Measurements from ENCODE around the gene ADAMTS13.
A peak's percentile ranks its signal among the peaks of the same experiment; 100 is the strongest.
"Not testable (repeated sequence)": the region's sequence is repeated elsewhere in the genome, so short reads cannot be mapped to it uniquely, and the experiment has no call there.

Gene ADAMTS13

DNA sequence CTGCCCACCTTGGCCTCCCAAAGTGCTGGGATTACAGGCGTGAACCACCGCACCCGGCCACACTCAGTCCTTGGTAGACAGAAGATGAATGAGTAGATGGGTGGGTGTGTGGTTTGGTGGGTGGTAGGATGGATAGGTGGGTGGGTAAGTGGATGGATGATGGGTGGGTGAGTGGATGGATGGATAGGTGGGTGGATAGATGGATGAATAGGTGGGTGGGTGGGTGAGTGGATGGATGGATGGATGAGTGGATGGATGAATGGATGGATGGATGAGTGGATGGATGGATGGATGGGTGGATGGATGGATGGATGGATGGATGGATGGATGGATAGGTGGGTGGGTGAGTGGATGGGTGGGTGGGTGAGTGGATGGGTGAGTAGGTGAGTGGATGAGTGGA is 29.9 kb upstream of the ADAMTS13 start:
- DNase-seq (ENCODE audit: low spot score): not testable (repeated sequence)

DNA sequence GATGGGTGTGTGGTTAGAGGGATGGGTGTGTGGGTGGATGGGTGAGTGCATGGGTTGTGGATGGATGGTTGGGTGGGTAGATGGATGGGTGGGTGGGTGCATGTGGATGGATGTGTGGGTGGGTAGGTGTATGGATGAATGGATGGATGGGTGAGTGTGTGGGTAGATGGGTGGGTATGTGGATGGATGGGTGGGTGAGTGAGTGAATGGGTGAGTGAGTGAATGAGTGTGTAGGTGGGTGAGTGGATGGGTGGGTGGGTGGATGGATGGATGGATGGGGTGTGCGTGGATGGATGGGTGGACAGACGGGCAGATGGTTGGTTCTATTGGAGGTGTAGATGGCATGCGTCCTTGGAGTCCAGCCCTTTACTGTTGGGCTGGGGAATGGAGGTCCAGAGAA is 28.8 kb upstream of the ADAMTS13 start:
- no peak for DNase-seq (ENCODE audit: low spot score)

DNA sequence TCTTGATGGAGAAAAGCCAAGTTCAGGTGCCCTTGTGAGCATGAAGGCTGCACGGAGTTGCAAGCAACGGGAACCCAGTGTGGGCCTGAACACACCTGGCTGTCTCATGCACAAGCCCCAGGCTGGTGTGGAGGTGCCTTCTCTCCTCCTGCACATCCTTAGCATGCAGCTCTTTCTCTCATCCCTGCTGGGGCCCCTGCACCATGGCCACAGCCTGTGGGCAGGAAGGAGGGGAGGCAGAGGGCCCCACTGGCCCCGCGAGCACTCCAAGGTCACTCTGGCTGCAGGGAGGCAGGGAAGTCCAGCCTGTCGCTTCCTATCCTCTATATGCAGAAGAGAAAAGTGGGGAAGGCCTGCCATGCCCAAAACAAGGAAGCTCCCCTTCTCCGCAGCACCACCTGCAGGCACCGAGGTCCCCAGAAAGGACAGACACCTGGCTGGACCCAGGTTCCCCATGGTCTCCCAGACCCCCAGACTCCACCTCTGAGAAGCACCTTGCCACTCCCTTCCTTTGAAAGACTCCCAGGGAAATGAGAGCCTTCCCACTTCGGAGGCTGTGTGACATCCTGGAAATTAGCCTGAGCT is 27.4 kb upstream of the ADAMTS13 start:
- DNase-seq (ENCODE audit: low spot score): no peak

DNA sequence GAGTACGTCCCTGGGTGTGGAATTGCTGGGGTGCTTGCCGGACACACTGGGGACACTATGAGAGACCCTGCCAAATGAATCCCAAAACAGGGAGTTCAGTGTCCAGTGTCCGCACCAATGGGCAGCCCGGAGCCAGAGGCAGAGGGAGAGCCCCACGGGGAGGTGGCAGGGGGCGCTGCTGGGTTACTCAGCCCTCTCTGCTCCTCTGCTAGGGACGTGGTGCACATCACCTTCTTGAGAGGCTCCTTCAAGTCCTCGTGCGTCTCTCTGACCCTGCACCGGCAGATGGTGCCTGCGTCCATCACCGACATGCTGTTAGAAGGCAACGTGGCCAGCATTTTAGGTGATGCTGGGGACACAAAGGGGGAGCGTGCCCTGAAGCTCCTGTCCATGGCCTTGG is 25.2 kb upstream of the ADAMTS13 start:
- DNase-seq (ENCODE audit: low spot score): no peak

DNA sequence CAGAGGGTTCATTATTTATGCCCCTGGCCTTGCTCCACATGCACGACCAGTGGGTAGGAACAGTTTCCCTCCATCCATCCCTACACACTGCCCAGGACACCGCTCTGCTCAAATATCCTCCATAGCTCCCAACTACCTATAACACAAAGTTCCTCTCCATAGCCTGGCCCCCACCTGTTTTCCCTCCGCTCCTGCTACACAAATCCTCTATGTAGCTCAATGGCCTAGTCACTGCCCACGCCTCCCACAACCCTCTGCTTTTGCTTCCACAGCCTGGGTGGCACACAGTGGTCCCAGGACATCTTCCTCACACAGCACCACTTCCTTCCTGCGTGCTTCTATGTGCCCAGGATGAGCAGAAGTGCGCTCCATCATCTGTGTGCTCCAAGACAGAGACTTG is 24.8 kb upstream of the ADAMTS13 start:
- no peak for DNase-seq (ENCODE audit: low spot score)

DNA sequence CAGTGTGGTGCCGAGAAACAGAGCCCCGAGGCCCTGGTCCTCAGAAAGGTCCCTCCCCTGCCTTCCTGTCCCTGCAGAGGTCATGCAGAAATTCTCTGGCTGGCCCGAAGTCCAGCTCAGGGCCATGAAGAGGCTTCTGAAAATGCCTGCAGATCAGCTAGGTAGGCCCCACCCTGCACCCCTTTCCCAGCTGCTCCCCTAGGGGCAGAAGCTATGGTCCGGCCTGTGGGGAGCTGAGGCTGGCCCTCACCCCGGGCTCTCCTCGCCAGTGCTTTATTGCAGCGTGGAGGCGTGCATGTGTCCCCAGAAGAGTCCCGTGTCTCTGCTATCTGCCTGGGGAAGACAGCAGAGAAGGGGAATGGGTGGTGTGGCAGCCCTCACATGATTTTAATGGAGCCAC is 24.3 kb upstream of the ADAMTS13 start:
- DNase-seq (ENCODE audit: low spot score): no peak

DNA sequence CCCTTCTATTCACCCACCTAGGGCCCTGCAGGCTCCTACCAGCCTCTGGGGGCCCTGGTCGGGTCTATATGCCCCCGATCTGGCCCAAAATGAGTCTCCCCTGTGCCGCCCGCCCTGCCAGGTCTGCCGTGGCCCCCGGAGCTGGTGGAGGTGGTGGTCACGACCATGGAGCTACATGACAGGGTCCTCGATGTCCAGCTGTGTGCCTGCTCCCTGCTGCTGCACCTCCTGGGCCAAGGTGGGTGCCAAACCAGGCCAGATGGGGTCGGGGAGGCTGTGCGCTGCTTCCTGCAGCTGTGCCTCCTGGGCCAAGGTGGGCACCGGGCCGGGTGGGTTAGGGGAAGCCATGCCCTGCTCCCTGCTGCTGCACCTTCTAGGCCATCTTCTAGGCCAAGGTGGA is 21.9 kb upstream of the ADAMTS13 start:
- DNase-seq (ENCODE audit: low spot score): no peak

DNA sequence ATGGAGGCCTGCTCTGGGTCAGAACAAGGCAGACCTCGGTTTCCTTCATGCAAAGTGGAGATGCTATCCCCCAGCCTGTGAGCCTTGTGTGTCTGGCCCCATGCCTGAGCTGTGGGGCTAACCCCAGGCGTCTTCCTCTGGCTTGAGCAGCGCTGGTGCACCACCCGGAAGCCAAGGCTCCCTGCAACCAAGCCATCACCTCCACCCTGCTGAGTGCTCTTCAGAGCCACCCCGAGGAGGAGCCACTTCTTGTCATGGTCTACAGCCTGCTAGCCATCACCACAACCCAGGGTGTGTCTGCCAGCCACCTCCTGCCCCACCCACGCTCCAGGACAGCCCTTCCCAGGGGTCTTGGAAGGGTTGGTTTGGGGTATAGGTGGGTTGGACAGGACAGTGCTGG is 20.6 kb upstream of the ADAMTS13 start:
- no peak for DNase-seq (ENCODE audit: low spot score)

DNA sequence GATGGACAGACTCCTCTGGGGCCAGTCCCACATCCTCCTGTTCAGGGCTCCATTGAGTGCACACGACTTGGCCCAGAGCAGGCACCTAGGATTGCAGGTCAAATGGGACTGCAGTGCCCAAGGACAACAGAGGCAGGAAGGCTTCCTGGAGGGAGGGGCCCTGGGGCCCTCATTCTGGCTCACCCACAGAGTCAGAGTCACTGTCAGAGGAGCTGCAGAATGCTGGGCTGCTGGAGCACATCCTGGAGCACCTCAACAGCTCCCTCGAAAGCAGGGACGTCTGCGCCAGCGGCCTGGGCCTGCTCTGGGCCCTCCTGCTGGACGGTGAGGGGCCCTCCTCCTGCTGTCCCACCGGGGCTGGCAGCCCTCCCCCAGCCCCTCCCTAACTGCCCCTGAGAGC is 19.5 kb upstream of the ADAMTS13 start:
- no peak for DNase-seq (ENCODE audit: low spot score)

DNA sequence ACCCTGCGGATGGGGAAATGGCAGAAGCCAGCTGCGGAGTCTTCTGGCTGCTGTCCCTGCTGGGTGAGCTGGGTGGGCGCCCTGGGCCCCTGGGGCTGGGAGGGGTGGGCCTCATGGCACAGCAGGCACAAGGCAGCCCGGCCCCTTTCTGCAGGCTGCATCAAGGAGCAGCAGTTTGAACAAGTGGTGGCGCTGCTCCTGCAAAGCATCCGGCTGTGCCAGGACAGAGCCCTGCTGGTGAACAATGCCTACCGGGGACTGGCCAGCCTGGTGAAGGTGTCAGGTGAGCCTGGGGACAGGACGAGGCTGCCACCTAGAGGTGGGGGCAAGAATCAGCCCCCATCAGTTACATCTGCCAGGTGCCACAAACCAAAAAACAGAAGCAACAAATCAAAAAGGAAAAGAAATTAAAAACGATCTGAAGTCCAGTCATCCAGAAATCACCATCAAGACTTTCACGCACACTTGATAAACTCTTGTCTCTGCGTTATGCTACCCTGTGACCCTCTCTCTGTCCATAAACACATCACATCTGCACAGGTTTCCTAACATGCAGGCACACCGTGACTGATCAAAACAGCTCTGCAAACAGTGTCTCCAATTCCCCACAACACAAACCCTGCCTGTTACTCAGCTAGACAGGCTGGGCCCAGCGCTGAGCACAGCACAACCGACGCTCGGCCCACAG is 18.3 kb upstream of the ADAMTS13 start:
- DNase-seq (ENCODE audit: low spot score): peak; percentile 64

DNA sequence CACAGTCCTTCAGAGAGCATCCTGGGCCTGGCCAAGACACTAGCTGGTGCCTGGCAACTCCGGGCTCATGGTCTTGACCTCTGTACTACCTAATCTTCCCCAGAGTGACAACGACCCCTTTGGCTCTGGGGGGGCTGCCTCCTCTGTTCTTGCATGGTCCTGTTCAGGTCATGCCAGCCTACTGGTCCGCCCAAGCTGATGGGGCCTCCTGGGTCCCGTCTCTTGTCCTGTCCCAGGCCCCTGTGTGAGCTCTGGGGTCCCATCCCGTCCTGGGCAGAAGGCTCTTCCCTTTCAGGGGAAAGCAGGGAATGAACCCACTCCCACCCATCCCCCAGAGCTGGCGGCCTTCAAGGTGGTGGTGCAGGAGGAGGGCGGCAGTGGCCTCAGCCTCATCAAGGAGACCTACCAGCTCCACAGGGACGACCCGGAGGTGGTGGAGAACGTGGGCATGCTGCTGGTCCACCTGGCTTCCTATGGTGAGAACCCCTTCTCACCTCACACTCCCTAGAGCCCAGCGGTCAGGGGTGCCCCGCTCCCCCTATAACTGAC is 17.6 kb upstream of the ADAMTS13 start:
- DNase-seq (ENCODE audit: low spot score): no peak

DNA sequence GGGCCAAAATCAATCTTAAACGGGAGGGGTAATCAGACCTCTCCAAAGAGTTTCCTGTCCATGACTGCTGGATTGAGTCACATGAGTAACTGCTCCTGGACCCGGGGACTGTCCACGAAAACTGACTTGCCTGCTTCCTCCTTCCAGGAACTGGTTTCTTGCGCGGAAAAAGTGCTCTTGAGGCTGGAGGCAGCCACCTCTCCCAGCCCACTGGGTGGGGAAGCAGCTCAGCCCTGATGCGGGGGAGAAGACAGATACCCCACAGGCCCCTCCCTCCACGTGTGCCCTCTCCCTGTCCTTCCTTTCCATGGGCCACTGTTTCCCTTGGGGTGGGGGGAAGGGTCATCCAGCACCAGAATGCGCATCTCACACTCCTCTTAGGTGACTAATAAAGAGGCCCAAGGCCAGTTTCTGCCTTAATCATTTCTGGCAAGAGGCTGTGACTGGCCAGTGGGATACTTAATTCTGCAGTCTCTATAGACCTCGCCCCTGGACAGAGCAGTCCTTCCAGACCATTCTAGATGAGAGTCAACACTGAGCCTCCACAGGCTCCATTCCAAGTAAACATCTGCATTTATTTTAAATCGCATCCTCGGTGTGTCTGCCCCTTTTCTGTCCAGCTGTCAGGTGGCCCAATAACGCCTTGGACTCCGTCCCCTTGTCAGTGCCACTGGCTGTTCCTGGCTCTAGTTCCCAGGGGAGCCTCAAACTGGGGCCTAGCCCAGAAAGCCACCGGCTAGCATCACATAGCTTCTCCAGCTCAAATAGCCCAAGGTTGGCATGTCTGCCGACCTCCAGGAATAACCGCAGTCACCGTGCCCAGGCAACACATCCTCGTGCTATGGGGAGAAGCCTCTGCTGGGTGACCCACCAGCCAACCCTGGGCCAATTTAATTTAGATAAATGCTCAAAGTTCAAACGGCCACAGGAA is 16.4 kb upstream of the ADAMTS13 start:
- no peak for DNase-seq (ENCODE audit: low spot score)

DNA sequence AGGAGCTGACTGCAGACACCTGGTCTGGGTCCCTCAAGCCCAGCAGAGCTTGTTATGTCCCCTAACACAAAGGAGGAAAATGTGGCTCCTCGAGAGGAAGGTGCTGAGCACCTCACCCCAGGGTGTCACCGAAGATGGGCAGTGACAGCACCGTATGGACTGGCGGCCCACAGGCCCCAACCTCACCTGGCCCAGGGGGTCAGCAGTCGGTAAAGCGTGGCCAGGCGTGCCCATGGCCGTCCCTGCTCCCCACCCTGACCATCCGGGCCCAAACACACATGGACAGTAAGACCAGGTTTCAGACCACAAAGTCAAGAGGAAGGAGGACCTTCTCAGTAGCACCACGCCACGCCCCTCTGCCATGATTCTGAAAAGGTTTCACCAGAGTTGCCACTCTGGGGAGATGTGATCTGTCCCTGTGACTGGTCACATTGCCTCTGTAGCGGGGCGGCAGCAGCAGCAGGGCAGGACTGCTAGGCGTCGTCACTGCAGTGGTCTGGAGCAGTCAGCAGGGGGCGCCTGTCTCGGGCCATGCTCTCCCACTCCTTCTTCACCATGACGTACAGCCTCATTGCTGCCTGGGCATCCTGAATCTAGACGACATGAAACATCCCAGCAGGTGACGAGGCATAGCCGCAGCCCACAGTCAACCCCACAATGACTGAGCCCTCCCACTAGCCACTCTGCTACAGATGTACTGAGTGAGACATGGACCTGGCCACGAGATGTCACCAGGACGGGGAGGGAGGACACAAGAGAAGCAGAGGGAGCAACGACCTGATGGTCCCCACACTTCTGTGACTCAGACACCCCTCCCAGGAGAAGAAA is 15.5 kb upstream of the ADAMTS13 start:
- peak; percentile 75 for DNase-seq (ENCODE audit: low spot score)

DNA sequence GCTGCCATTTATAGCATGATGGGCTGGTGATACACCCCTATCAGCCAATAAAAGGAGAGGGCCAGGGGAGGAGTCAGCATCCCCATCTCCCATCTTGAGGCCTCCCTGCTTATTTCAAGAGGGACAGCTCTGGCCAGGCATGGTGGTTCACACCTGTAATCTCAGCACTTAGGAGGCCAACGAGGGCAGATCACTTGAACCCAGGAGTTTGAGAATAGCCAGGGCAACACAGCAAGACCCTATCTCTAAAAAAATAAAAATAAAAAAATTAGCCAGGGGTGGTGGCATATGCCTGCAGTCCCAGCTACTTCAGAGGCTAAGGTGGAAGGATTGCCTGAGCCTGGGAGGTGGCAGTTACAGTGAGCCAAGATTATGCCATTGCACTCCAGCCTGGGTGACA is 14.1 kb upstream of the ADAMTS13 start:
- DNase-seq (ENCODE audit: low spot score): no peak

DNA sequence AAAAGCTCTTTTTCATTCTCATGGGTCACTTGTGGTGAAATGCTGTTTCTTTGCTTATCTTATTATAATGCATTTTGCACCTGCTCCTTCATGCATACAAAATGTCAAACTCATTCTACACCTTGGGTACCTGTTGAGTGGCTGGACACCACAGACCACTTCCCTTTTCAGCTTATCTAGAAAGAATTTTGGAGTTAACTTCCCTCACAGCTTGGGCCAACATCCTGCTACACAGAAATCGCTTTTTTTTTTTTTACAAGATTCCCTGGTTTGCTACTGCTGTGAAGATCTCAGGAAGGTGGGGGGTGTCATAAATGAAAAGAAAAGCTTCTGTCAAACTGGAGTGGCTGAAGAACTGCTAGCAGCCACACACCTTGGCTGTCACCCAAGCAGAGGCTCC is 7.0 kb upstream of the ADAMTS13 start:
- no peak for DNase-seq (ENCODE audit: low spot score)

DNA sequence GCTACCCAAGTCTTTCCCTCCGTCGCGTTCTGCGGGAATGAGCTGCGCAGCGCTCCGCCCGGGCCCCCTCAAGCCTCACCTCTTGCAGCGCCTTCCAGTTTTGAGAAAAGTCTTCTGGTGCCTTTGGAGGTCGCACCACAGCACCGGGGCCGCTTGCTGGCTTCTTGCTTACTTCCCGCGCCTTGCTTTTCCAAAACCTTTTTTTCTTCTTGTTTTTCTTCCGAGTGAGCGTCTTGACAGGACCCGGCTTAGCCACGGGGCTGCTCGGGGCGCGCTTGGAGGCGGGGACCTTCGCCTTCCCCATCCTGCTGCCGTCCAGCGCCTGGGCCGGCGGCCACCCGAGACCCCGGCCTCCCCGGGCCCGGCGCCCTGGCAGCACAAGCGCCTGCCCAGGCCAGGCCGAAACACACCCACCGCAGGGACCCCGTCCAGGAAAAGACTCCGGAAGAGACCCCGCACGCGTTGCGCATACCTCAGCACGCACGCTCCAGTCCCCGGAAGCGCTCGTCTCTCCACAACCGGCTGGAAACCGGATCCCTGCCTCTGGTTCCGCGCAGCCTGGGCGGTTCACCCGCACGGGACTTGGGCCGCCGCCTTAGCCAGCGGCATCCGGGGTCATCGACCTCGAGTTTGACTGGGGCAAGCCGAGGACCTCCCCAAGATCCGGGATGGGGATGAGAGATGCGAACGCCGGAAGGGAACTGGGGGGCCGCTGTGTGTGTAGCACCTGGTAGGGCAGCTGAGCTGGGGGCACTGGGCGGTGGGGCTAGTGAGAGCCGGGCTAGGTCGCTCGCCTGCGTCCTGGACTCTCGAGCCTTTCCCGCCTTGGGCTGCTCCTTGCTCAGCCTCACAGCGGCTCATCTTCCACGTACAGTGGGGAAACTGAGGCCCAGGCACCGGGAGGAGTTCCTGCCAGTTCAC is 4.4 kb upstream of the ADAMTS13 start, which contains the start of gene REXO4:
Gene REXO4 (minus strand): TSS at position 470 of the 921 bp plus-strand sequence. CDS start 166 bp downstream, at position 304.
- DNase-seq (ENCODE audit: low spot score): peak; percentile 67

DNA sequence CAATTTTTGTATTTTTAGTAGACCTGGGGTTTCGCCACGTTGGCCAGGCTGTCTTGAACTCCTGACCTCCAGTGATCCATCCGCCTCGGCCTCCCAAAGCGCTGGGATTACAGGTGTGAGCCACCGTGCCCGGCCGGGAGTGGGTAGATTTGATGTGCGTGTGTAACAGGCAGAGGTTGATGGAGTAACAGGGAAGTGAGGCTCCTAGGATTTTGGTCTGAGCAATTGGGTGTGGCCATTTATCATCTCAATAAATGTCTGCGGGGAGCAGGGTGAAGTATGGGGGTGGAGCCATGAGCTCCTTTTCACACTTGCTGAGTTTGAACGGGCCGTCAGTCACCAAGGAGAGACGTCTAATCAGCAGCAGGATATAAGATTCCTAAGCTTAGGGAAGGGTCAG is 3.2 kb upstream of the ADAMTS13 start:
- no peak for DNase-seq (ENCODE audit: low spot score)

DNA sequence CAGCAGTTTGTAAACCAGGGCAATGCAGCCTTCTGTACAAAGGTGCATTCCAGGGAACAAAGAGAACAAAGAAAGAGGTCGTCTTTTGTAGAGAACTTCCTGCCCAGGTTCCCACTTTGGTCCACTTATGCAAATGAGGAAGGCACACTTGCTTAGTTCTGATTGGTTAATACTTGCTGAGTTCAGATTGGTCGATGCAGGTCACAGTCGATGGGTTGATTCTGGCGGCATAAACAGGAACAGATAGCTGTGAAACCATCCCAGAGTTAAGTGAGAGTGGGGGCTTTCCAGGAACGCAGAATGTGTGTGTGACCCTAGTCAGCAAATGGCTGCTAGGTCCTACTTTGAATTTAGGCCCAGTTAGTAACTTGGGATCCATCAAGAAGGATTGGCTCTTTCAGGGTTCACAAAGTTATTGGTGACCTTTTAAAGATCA is 1.8 kb upstream of the ADAMTS13 start:
- DNase-seq (ENCODE audit: low spot score): no peak

DNA sequence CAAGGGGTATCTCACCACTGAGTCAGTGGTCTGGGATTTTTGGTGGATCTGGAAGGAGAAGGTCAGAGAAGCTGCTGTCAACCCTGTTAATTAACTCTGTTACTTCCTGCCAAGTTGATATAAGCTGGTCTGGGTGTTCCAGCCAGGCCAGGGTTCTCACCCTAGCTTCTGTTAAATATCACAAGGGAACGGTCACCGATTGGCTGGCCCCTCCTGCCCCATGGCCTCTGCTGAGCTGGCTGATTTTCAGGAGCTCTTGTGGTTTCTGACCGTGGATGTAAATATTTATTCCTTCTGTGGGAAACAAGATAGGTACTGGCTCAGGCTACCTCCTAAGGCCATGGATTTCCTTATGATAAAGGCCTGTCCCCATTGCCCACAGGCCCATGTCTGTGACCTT is 1.0 kb downstream of the ADAMTS13 start:
- no peak for DNase-seq (ENCODE audit: low spot score)

DNA sequence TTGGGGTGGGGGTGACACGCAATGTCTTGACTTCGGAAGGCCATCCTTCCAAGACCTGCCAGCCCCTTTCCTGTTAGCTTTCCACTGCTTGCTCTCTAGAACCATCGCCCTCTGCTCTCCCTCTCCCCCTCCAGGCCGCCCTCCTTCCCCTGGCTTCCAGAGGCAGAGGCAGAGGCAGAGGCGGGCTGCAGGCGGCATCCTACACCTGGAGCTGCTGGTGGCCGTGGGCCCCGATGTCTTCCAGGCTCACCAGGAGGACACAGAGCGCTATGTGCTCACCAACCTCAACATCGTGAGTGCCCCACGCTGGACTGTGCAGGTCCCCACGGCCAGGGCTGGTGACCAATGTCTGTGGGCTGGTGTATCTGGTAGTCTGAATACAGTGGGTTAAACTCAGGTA is 2.0 kb downstream of the ADAMTS13 start:
- DNase-seq (ENCODE audit: low spot score): no peak

Data from COLO829 (cell line).